Body of pancreas (tissue), 4 donors: Measurements from ENCODE around the gene PIEZO2.

Source experiments
- CTCF ChIP-seq, 7 experiments: fragments of 450-650 bp in 4 of 7; fragments of 200-600 bp in 3 of 7; sonication (generic) in 3 of 7; IDR thresholded peaks; one replicate each; pipeline ENCODE4 v1.5.1; 2016 to 2019; ENCODE audit warnings: antibody characterized with exemption in 7 of 7
- POLR2A ChIP-seq, 3 donors: fragments of 450-650 bp; IDR thresholded peaks; one replicate each; pipeline ENCODE4 v1.6.1; 2016; ENCODE audit warnings: antibody characterized with exemption in 3 of 3, mild to moderate bottlenecking in 2 of 3

GRCh38 chr18:11176481-11176881 lies 27.1 kb upstream of the PIEZO2 start:
- TF ChIP-seq CTCF (IDR thresholded peaks at IDR 0.05) (no peak), POLR2A (IDR thresholded peaks at IDR 0.05) (no peak)
